Ascending aorta (tissue), 2 donors: Measurements from ENCODE around the gene MYOM1. TPM values are rescaled to one million over a fixed set of nuclear protein-coding genes. Genes with fewer than 3 reads are reported as not detected.

Experiments
- DNase-seq, 2 donors: peaks; one replicate each; pipeline ENCODE4 v3.0.0-alpha.2; 2019; ENCODE audit warnings: low spot score in 2 of 2
- H3K27ac ChIP-seq, 2 donors: fragments of 200-600 bp; sonication (generic); one replicate each; pipeline ENCODE4 v1.5.1; 2016 to 2017; ENCODE audit warnings: mild to moderate bottlenecking in 1 of 2
- H3K27me3 ChIP-seq: fragments of 200-600 bp; sonication (generic); one replicate; pipeline ENCODE4 v1.5.1; 2017
- H3K36me3 ChIP-seq, 2 donors: fragments of 200-600 bp; sonication (generic); one replicate each; pipeline ENCODE4 v1.5.1; 2016
- H3K4me1 ChIP-seq, 2 donors: fragments of 200-600 bp; sonication (generic); one replicate each; pipeline ENCODE4 v1.5.1; 2016 to 2017; ENCODE audit warnings: mild to moderate bottlenecking in 1 of 2
- H3K4me3 ChIP-seq, 2 donors: fragments of 200-600 bp; sonication (generic); one replicate each; pipeline ENCODE4 v1.5.1; 2016 to 2017; ENCODE audit warnings: mild to moderate bottlenecking in 1 of 2
- H3K9me3 ChIP-seq, 2 donors: fragments of 200-600 bp; sonication (generic); one replicate each; pipeline ENCODE4 v1.5.1; 2016
- intact Hi-C: fragments of 100-400 bp; cut with DNase I; formaldehyde crosslinking; loops from one replicate; pipeline ENCODE4 v1.15.1; 2023
- total RNA-seq: library from RNA; depleted of rRNA; stranded (reverse); fragments of >200 nt; gene quantifications from one replicate; pipeline ENCODE4 v1.1.0, GENCODE V29; 2016
- TF ChIP-seq, protein P1 (sequence below), 3 experiments: fragments of 200-600 bp in 2 of 3; fragments of 450-650 bp in 1 of 3; sonication (generic) in 2 of 3; IDR thresholded peaks; one replicate each; pipeline ENCODE4 v1.5.1; 2016 to 2019; ENCODE audit warnings: antibody characterized with exemption in 3 of 3, mild to moderate bottlenecking in 1 of 3, moderate library complexity in 1 of 3

The MYOM1 gene
- total RNA-seq, 1 donor from 2014 or later: 7.8 TPM

DNA sequence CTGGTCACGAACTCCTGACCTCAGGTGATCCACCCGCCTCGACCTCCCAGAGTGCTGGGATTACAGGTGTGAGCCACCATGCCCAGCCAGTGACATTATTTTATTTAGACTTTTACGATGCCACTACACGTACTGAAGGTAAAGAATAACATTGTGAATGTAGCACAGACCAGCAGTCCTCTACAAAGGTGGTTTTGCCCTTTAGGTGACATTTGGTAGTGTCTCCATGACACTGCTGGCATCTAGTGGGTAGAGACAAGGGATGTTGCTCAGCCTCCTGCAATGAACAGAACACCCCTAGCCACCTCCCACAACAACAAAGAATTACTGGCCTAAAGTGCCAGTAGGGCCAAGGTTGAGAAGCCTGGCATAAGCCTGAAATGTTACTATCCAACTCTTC, 69.5 kb downstream of the MYOM1 start:
- DNase-seq: no peak
- H3K27ac ChIP-seq: no peak overlapping the region
- intact Hi-C loops: loop anchor here (5.0 kb wide), 1 partner anchor 218 kb away; no protein-coding TSS in a partner anchor
- H3K36me3 ChIP-seq: no peaks in the 10 kb centered on the region
- H3K4me1 ChIP-seq: peaks cover 0 to 2% of the 10 kb centered on the region in 2 donors
- no peaks in the 10 kb centered on the region for H3K27me3 ChIP-seq
- TF ChIP-seq, protein P1, sequence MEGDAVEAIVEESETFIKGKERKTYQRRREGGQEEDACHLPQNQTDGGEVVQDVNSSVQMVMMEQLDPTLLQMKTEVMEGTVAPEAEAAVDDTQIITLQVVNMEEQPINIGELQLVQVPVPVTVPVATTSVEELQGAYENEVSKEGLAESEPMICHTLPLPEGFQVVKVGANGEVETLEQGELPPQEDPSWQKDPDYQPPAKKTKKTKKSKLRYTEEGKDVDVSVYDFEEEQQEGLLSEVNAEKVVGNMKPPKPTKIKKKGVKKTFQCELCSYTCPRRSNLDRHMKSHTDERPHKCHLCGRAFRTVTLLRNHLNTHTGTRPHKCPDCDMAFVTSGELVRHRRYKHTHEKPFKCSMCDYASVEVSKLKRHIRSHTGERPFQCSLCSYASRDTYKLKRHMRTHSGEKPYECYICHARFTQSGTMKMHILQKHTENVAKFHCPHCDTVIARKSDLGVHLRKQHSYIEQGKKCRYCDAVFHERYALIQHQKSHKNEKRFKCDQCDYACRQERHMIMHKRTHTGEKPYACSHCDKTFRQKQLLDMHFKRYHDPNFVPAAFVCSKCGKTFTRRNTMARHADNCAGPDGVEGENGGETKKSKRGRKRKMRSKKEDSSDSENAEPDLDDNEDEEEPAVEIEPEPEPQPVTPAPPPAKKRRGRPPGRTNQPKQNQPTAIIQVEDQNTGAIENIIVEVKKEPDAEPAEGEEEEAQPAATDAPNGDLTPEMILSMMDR (IDR thresholded peaks at IDR 0.05): no peak
- no peaks in the 10 kb centered on the region for H3K9me3 ChIP-seq
- no peak overlapping the region for H3K4me3 ChIP-seq

DNA sequence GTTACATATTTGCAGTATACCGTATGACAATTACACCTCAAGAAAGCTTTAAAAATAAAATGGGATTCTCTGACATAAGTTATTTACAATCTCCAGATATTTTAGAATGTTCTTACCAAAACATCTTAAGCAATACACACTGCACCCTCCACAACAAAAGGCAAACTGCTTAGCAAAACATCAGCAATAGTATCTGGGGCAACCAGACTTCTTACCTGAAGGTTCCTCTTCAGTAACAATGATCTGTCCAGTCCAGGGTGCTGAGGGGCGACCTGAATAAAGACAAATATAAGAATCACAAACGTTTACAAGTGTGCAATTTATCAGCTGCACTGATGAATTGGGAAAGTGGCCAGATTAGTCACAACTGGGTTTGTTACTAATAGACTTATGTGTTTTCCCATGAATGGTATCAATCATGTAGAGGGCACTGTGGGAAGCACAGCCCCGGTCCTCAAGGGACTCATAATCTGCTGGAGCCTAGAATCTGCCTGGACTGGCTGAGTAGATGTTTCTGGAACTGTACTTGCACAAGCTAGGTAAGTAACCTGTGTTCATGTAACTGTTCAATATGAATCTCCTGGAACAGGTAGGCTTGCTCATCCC, 70.7 kb downstream of the MYOM1 start:
- no peaks in the 10 kb centered on the region for H3K4me1 ChIP-seq
- no peak overlapping the region for H3K4me3 ChIP-seq
- H3K27ac ChIP-seq: no peak overlapping the region
- TF ChIP-seq, protein P1 (IDR thresholded peaks at IDR 0.05): no peak
- H3K27me3 ChIP-seq: no peaks in the 10 kb centered on the region
- intact Hi-C loops: no loop called here
- no peak for DNase-seq
- no peaks in the 10 kb centered on the region for H3K9me3 ChIP-seq
- H3K36me3 ChIP-seq: no peaks in the 10 kb centered on the region

DNA sequence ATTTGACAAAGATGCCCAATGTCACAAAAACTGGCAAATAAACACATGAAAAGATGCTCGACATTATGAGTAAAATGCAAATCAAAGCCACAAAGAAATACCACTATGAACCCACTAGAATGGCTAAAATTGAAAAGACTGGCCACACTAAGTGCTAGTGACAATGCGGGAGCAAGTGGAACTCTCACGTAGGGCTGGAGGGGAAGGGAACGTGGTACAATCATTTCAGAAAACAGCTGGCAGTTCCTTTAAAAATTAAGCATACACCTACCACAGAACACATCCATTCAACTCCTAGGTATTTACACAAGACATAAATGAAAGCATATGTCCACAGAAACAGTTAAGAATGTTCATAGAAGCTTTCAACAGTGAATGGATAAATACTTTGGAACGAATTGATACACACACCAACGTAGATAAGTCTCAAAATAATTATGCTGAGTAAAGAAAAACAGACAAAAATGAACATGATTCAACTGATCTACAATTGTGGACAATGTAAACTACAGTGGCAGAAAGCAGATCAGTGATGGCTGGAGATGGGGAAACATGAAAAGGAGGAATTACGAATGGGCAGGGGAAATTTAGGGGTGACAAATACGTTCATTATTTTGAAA, 71.7 kb downstream of the MYOM1 start:
- Histone ChIP-seq H3K36me3 (no peaks in the 10 kb centered on the region), H3K4me3 (no peak overlapping the region), H3K9me3 (no peaks in the 10 kb centered on the region), H3K4me1 (no peaks in the 10 kb centered on the region), H3K27ac (no peak overlapping the region), H3K27me3 (no peaks in the 10 kb centered on the region)
- DNase-seq: no peak
- TF ChIP-seq, protein P1 (IDR thresholded peaks at IDR 0.05): no peak
- intact Hi-C loops: no loop called here

DNA sequence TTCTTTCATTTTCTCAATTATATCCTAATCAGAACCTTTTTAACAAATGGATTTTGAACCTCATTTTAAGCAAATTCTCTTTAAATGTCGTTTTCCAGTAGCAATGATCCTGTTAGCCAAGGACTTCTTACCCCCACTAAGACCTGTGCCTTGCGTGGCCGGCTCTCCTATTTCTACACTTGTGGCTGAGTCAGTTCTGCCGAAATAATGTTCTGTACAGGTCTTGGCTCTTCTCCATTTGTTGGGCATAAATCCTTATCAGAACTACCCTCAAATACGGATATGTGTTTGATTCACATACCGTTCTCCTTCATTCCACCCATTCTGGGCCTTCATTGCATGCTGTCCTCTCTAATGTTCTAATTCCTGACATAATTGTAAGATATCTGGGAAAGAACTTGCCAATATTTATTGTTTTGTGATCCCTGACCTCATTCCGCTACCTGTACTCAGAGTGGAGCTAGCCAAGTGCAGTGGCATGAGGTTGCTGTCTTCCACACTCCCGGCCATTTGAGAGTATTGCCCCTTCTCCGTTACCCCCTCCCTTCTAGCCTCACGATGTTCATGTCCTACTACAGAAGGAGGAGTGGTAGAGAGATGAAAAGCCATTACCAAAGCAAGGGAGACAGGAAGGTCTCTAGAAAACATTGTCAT, 78.7 kb downstream of the MYOM1 start:
- H3K9me3 ChIP-seq: no peaks in the 10 kb centered on the region
- TF ChIP-seq, protein P1 (IDR thresholded peaks at IDR 0.05): no peak
- intact Hi-C loops: no loop called here

DNA sequence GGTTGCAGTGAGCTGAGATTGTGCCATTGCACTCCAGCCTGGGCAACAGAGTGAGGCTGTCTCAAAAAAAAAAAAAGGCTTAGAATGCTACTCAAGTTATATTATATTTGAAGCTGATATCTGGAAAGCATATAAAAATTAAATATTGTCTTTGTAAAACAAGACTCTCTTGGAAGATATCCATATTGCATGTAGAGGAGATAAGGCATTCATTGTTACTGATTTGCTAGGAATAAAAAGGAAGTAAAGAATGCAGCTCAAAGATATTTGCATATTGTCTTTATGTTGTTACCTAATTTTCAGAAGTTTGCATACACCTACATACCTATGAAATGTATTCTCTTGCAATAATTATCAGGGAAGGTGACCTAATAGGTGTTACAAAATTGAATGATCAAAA, 79.4 kb downstream of the MYOM1 start:
- no peak for DNase-seq
- TF ChIP-seq, protein P1 (IDR thresholded peaks at IDR 0.05): no peak
- no peaks in the 10 kb centered on the region for H3K27me3 ChIP-seq
- no peaks in the 10 kb centered on the region for H3K9me3 ChIP-seq
- H3K4me1 ChIP-seq: no peaks in the 10 kb centered on the region
- H3K4me3 ChIP-seq: no peak overlapping the region
- intact Hi-C loops: no loop called here
- no peak overlapping the region for H3K27ac ChIP-seq
- H3K36me3 ChIP-seq: peaks cover 7 to 11% of the 10 kb centered on the region in 2 donors

More for the DNA sequence above, 78.7 kb downstream of the MYOM1 start:
- no peaks in the 10 kb centered on the region for H3K27me3 ChIP-seq
- no peak for DNase-seq
- no peak overlapping the region for H3K4me3 ChIP-seq
- no peak overlapping the region for H3K27ac ChIP-seq
- peaks cover 7 to 11% of the 10 kb centered on the region in 2 donors for H3K36me3 ChIP-seq
- H3K4me1 ChIP-seq: no peaks in the 10 kb centered on the region
